ENCODE measurements around the gene OR2V2.

OR2V2 gene

DNA sequence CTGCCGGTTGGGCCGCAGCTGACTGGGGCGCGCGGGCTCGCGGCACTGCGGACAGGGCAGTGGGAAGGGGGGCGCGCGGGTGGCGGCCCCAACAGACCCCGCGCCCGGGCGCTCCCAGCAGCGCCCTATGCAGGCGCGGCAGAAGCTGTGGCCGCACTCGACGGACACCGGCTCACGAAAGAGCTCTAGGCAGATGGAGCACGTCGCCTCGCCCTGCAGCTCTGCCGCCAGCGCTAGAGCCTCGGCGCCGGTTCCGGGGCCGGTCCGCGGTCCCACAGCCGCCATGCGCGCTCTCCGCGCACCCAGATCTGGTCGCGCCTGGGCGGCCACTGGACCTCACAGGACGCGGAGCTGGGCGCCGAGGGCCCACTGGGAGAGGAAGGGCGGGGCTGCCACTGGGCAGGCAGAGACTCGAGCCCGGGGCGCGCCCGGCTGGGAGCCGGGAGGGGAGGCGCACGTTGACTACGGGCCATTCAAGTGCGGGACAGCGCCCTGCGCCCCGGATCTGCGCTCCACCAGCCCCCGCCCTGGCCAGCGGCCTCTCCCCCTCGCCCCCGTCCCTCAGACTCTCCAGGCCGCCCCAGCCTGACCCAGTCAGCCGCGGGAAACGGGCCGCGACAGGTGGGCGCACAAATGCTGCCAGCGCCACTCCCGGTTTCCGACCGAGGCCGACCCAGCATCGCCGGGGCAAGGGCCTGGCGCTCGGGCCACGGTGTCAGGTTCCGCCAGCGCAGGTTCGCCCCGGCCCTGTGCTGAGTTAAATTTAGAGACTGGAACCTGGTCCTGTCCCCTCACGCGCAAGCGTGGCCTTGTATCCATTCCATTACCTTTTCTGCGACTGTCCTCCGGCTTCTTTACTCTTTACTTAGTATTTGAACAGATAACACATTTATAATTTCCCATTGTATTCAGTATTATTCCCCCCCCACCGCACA lies 57.7 kb downstream of the OR2V2 start, which contains the start of gene TRIM7:
TSS of gene TRIM7 (minus strand) at position 371 of the 935 bp plus-strand sequence. CDS start at position 285, 86 bp downstream.
- 1% methylated on average over 94 of the region's 94 CpGs for WGBS
- Histone ChIP-seq H3K4me1 (ENCODE audit: insufficient read depth, low read length) (peaks cover 4% of the 10 kb centered on the region; the same call in 1 of the 2 replicates), H3K27me3 (ENCODE audit: insufficient read depth, low read length) (peaks cover 64% of the 10 kb centered on the region), H3K27ac (ENCODE audit: low read depth, low read length) (no peak within 1 kb of the TSS), H3K4me3 (ENCODE audit: low read length) (peak within 1 kb of the TSS; percentile 62), H3K9me3 (ENCODE audit: insufficient read depth, low read depth, low read length) (no peaks in the 10 kb centered on the region), H3K36me3 (ENCODE audit: insufficient read depth, low read length) (no peaks in the 10 kb centered on the region), H3K9ac (ENCODE audit: low read depth, low read length) (no peak within 1 kb of the TSS; the same call in 1 of the 2 replicates)

DNA sequence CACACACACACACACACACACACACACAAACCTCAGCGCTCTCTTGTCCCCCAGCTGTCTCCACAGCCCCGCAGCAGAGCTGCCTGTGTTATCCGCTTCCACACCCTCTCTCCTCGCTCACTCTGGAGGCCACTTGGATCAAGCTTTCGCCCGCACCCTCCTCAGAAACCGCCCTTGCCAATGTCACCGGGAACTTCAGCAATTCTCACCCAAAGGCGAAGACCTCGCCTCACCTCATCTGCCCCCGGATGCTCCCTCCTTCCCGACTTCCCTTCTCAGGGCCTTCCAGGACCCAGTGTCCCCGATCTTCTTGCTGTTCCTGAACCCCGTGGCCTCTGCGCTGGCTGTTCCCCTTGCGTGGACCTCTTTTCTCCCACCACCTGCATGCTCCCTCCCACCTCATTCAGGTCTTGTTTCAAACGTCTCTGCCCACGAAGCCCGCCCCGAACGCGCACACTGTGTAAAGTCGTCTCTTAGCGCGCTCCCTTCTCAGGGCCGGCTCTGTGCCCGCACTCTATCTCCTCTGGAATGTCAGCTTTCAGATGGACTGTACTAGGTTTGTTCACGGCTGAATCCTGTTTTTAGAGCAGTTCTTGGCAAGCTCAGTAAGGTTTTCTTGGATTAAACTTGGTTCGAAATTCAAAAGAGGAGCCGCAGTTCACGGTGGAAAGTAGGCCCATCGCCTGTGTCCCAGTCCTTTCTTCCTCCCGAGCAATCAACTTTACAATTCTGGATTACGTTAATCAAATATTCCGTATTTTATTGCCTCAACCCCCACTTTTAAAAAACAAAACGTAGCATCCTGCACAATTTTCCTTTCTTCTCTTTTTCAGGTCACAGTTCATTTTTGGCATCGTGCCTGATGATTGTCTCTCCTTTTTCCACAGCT lies 58.6 kb downstream of the OR2V2 start:
- H3K4me3 ChIP-seq (ENCODE audit: low read length) = peak overlapping the region; percentile 62
- no peak overlapping the region for H3K27ac ChIP-seq (ENCODE audit: low read depth, low read length)
- 2% methylated on average over 37 of the region's 37 CpGs for WGBS
- no peaks in the 10 kb centered on the region for H3K36me3 ChIP-seq (ENCODE audit: insufficient read depth, low read length)
- no peaks in the 10 kb centered on the region for H3K4me1 ChIP-seq (ENCODE audit: insufficient read depth, low read length)
- peaks cover 55% of the 10 kb centered on the region for H3K27me3 ChIP-seq (ENCODE audit: insufficient read depth, low read length)
- no peak overlapping the region for H3K9ac ChIP-seq (ENCODE audit: low read depth, low read length)
- H3K9me3 ChIP-seq (ENCODE audit: insufficient read depth, low read depth, low read length) = no peaks in the 10 kb centered on the region

DNA sequence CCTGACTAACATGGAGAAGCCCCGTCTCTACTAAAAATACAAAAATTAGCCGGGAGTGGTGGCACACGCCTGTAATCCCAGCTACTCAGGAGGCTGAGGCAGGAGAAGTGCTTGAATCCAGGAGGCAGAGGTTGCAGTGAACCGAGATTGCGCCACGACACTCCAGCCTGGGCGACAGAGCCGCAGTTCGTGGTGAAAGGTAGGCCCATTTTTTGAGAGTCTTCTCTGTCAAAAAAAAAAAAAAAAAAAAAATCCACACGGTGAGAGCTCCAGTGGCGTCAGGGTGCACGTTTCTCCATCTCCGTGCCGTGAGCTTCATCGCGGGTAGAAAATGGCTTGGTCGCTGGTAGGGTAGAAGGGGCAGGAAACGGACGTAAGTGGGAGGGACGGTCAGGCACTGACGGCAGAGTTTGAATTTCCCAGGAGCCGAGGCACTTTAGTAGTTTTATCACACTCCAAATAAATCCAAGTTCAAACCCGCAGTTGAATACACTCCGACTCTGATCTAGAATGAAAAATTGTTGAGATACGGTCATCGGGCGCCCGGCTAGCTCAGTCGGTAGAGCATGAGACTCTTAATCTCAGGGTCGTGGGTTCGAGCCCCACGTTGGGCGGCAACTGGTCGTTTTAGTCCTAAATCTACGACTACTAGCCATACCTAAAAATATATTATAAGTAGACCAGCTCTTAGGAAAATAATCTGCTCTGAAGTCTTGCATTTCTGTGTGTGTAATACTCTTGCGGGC lies 60.0 kb downstream of the OR2V2 start:
- 1% methylated on average over 35 of the region's 36 CpGs for WGBS
- H3K27me3 ChIP-seq (ENCODE audit: insufficient read depth, low read length) = peaks cover 45% of the 10 kb centered on the region
- H3K9ac ChIP-seq (ENCODE audit: low read depth, low read length) = peak overlapping the region; percentile 67
- H3K9me3 ChIP-seq (ENCODE audit: insufficient read depth, low read depth, low read length) = no peaks in the 10 kb centered on the region
- H3K27ac ChIP-seq (ENCODE audit: low read depth, low read length) = no peak overlapping the region
- H3K36me3 ChIP-seq (ENCODE audit: insufficient read depth, low read length) = no peaks in the 10 kb centered on the region
- peak overlapping the region; percentile 96 for H3K4me3 ChIP-seq (ENCODE audit: low read length)
- H3K4me1 ChIP-seq (ENCODE audit: insufficient read depth, low read length) = no peaks in the 10 kb centered on the region

DNA sequence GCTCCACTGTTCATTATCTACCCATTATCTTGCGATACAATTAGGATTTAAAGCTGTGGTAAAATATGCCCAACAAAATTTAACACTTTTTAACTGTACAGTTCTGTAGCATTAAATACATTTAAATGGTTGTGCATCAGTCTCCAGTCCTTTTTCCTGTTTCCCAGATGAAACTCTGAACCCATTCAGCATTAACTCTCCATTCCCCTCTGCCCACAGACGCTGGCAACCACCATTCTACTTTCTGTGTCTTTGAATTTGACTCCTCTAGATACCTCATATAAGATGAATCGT lies 60.5 kb downstream of the OR2V2 start:
- Histone ChIP-seq H3K4me3 (ENCODE audit: low read length) (peak overlapping the region; percentile 96), H3K27ac (ENCODE audit: low read depth, low read length) (no peak overlapping the region), H3K27me3 (ENCODE audit: insufficient read depth, low read length) (peaks cover 43% of the 10 kb centered on the region), H3K9me3 (ENCODE audit: insufficient read depth, low read depth, low read length) (no peaks in the 10 kb centered on the region), H3K36me3 (ENCODE audit: insufficient read depth, low read length) (no peaks in the 10 kb centered on the region), H3K9ac (ENCODE audit: low read depth, low read length) (no peak overlapping the region), H3K4me1 (ENCODE audit: insufficient read depth, low read length) (no peaks in the 10 kb centered on the region)
- WGBS = 54% methylated on average over 2 of the region's 3 CpGs

Measured in HUES64 (cell line).